ENCODE measurements around the gene LRMDA. TPM values are rescaled to one million over a fixed set of nuclear protein-coding genes. Genes with fewer than 3 reads are reported as not detected.

LRMDA gene
- total RNA-seq, 2 donors from 2014 or later: 12.2 to 25.4 TPM

DNA sequence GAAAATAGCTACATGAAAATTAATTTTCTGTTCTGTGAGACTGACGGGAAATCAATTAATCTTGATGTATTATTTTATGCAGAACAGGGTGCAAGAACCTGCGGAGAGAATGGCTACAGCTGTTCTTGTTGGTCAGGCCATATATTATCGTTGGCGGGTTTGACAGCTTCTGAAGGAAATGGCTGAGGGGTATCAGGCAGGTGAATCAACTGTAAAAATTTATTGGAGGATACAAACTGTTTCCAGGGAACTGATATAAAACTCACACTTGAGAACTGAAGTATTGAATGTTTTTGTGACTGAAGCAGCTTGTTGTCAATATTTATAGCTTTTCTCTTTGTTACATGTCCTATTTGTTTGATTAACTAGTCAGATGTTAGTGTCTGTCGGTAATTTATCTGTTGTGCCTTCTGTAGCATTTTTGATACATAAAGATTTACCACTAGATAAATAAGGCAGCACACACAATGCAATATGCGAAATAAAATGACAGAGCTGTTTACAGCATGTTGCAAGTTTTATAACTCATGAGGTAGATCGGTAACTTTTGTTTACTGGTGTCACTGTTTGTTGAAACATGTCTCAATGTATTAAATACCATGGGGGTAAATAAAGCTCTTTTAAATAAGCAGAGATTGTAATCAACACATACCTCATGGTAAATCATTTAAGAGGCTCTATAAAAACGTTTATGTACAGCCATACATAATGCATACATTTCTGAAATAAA lies 308.2 kb downstream of the LRMDA start:
- H3K27me3 ChIP-seq: no peaks in the 10 kb centered on the region
- WGBS, 2 donors: 56 to 61% methylated on average over 8 of the region's 8 CpGs
- DNase-seq: no peak
- ATAC-seq: no peak
- no peak overlapping the region for H3K4me3 ChIP-seq
- intact Hi-C loops (cut with DNase I): no loop called here
- no peak for TF ChIP-seq POLR2A (IDR thresholded peaks at IDR 0.05)
- TF ChIP-seq, protein P1, sequence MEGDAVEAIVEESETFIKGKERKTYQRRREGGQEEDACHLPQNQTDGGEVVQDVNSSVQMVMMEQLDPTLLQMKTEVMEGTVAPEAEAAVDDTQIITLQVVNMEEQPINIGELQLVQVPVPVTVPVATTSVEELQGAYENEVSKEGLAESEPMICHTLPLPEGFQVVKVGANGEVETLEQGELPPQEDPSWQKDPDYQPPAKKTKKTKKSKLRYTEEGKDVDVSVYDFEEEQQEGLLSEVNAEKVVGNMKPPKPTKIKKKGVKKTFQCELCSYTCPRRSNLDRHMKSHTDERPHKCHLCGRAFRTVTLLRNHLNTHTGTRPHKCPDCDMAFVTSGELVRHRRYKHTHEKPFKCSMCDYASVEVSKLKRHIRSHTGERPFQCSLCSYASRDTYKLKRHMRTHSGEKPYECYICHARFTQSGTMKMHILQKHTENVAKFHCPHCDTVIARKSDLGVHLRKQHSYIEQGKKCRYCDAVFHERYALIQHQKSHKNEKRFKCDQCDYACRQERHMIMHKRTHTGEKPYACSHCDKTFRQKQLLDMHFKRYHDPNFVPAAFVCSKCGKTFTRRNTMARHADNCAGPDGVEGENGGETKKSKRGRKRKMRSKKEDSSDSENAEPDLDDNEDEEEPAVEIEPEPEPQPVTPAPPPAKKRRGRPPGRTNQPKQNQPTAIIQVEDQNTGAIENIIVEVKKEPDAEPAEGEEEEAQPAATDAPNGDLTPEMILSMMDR (IDR thresholded peaks at IDR 0.05): no peak
- H3K9me3 ChIP-seq: no peaks in the 10 kb centered on the region
- no peak overlapping the region for H3K27ac ChIP-seq
- H3K4me1 ChIP-seq: peaks cover 10% of the 10 kb centered on the region
- no peaks in the 10 kb centered on the region for H3K36me3 ChIP-seq (replicated peaks in 1 of 2; ENCODE audit: insufficient read depth in 1 of 2, low read depth in 2 of 2)

DNA sequence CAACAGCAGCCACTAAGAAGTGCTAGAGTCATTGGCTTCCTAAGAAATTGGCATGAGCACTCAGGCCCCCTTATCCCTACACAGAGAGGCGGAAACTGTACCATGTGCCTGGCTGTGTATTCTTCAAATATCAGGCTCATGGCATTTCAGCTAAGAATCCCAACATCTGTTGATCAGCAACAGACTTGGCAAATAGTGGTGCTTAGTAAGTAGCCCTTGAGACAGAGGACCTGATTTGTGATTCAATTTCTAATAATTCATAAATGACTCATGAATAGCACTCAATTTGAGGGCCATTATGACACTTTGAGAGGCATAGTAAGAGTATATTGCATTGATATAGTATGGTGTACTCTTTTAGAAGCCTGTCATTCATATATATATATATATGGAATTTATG lies 309.1 kb downstream of the LRMDA start:
- ATAC-seq (no peak), DNase-seq (no peak)
- 100% methylated on average over 1 of the region's 1 CpG for WGBS, 2 donors
- TF ChIP-seq, protein P1 (IDR thresholded peaks at IDR 0.05): no peak
- no peak for TF ChIP-seq POLR2A (IDR thresholded peaks at IDR 0.05)
- H3K27ac ChIP-seq: no peak overlapping the region
- H3K36me3 ChIP-seq (replicated peaks in 1 of 2; ENCODE audit: insufficient read depth in 1 of 2, low read depth in 2 of 2): no peaks in the 10 kb centered on the region
- intact Hi-C loops (cut with DNase I): no loop called here
- no peaks in the 10 kb centered on the region for H3K27me3 ChIP-seq
- peaks cover 15% of the 10 kb centered on the region for H3K4me1 ChIP-seq
- no peaks in the 10 kb centered on the region for H3K9me3 ChIP-seq
- no peak overlapping the region for H3K4me3 ChIP-seq

DNA sequence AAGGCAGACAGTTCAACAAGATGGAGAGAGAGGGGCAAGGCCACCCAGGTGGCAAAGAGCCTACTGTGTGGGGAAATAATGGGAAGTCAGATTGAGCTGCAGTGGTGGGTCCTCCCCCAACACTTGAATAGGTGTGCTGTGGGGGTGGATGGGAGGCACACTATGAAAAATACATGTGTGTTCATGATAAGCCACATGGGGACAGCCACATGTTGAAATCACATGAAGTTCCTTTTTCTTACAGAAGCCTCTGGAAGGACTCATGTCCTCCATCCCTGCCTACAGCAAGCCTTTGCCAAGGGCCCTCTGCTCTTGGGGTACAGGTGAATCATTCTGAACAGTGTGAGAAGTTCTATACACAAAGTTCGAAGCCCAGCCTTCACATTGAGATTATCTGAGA lies 310.9 kb downstream of the LRMDA start:
- WGBS, 2 donors: 88 to 100% methylated on average over 1 of the region's 1 CpG
- H3K4me1 ChIP-seq: peaks cover 22% of the 10 kb centered on the region
- no peak for DNase-seq
- TF ChIP-seq, protein P1 (IDR thresholded peaks at IDR 0.05): no peak
- no peak for TF ChIP-seq POLR2A (IDR thresholded peaks at IDR 0.05)
- no peaks in the 10 kb centered on the region for H3K27me3 ChIP-seq
- intact Hi-C loops (cut with DNase I): no loop called here
- no peak overlapping the region for H3K4me3 ChIP-seq
- no peak for ATAC-seq
- no peaks in the 10 kb centered on the region for H3K36me3 ChIP-seq (replicated peaks in 1 of 2; ENCODE audit: insufficient read depth in 1 of 2, low read depth in 2 of 2)
- H3K9me3 ChIP-seq: no peaks in the 10 kb centered on the region
- no peak overlapping the region for H3K27ac ChIP-seq

GRCh38 chr10:75743291-75743778 lies 311.9 kb downstream of the LRMDA start:
- no peaks in the 10 kb centered on the region for H3K27me3 ChIP-seq
- peaks cover 22% of the 10 kb centered on the region for H3K4me1 ChIP-seq
- no peaks in the 10 kb centered on the region for H3K9me3 ChIP-seq
- ATAC-seq (peak; percentile 48), DNase-seq (no peak)
- H3K27ac ChIP-seq: no peak overlapping the region
- H3K4me3 ChIP-seq: no peak overlapping the region
- 41 to 54% methylated on average over 9 of the region's 9 CpGs for WGBS, 2 donors
- intact Hi-C loops (cut with DNase I): no loop called here
- no peaks in the 10 kb centered on the region for H3K36me3 ChIP-seq (replicated peaks in 1 of 2; ENCODE audit: insufficient read depth in 1 of 2, low read depth in 2 of 2)
- TF ChIP-seq POLR2A (IDR thresholded peaks at IDR 0.05): no peak
- TF ChIP-seq, protein P1 (IDR thresholded peaks at IDR 0.05): no peak

DNA sequence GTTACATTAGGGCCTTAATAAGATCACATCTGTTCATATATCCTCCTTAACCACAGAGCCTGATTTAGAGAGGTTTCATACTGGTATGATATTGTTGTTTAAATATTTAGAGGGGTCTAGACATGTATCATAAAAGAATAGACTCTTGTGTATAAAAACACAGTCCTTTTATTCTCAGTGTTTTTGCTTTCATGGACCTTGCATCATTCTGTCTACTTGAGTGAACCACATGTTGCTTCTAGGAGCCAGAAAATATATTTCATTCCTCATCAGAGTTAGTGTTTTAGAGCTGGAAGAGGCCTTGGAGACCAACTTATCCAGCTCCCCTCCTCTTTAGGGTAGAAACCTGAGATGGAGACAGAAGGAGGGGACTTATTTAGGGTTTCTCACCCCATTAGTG lies 312.8 kb downstream of the LRMDA start:
- H3K36me3 ChIP-seq (replicated peaks in 1 of 2; ENCODE audit: insufficient read depth in 1 of 2, low read depth in 2 of 2): no peaks in the 10 kb centered on the region
- no peak for DNase-seq
- no peak overlapping the region for H3K27ac ChIP-seq
- H3K27me3 ChIP-seq: no peaks in the 10 kb centered on the region
- ATAC-seq: no peak
- no peak for TF ChIP-seq POLR2A (IDR thresholded peaks at IDR 0.05)
- TF ChIP-seq, protein P1 (IDR thresholded peaks at IDR 0.05): no peak
- intact Hi-C loops (cut with DNase I): no loop called here
- H3K4me3 ChIP-seq: no peak overlapping the region
- peaks cover 22% of the 10 kb centered on the region for H3K4me1 ChIP-seq
- H3K9me3 ChIP-seq: no peaks in the 10 kb centered on the region

All from body of pancreas (tissue), 4 donors.